ENCODE results near the gene BLVRA.
"Not testable (repeated sequence)": the region's sequence is repeated elsewhere in the genome, so short reads cannot be mapped to it uniquely, and the experiment has no call there.

The BLVRA gene

DNA sequence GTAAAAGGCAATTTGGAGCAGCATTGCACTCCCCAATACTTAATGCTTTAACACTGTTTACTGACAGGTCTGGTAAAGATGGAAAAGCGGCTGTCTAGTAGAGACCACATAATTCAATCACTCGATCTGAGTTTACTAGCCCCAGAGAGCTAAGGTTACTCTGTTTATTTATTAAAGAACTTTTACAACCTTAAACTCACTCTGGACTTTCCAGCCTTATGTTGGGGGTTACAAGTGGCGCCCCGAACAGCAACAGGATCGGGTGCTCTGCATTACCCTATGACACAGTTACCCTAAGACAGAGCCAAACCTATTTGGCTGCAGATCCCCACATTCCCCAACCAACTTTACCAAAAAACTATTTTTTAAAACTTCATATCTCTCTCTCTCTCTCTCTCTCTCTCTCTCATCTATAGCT, 66.9 kb downstream of the BLVRA start:
- no peak overlapping the region for H3K9ac ChIP-seq (ENCODE audit: low read depth, low read length)
- H3K4me1 ChIP-seq (ENCODE audit: control insufficient read depth, insufficient read depth, low read length): peaks cover 15% of the 10 kb centered on the region
- no peaks in the 10 kb centered on the region for H3K27me3 ChIP-seq (ENCODE audit: control insufficient read depth, insufficient read depth, low read length)
- no peak overlapping the region for H3K4me3 ChIP-seq (ENCODE audit: low read depth, low read length)
- H3K9me3 ChIP-seq (ENCODE audit: control insufficient read depth, insufficient read depth, low read length): no peaks in the 10 kb centered on the region
- H3K36me3 ChIP-seq (ENCODE audit: control insufficient read depth, insufficient read depth, low read length): no peaks in the 10 kb centered on the region

DNA sequence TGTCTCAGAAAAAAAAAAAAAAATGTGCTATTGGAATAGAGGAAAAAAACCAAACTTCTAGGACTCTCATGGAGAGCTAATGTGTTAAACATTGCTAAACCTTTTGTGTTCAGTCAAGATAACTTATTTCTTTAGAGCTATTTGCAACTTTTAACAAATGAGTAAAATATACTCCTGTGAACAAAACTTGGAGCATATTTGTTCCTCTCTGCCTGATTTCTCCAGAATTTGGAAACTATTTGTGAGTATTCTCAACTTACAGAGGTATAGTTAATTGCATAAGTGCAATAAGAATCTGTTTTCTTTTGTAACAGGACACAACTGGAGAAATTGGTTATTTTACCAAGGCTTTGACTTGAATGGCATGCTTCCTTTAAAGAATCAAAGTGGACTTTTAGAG, 72.4 kb downstream of the BLVRA start:
- H3K9ac ChIP-seq (ENCODE audit: low read depth, low read length); H3K27me3 ChIP-seq (ENCODE audit: control insufficient read depth, insufficient read depth, low read length); H3K4me3 ChIP-seq (ENCODE audit: low read depth, low read length); H3K9me3 ChIP-seq (ENCODE audit: control insufficient read depth, insufficient read depth, low read length); H3K36me3 ChIP-seq (ENCODE audit: control insufficient read depth, insufficient read depth, low read length): not testable (repeated sequence)
- peaks cover 15% of the 10 kb centered on the region for H3K4me1 ChIP-seq (ENCODE audit: control insufficient read depth, insufficient read depth, low read length)

DNA sequence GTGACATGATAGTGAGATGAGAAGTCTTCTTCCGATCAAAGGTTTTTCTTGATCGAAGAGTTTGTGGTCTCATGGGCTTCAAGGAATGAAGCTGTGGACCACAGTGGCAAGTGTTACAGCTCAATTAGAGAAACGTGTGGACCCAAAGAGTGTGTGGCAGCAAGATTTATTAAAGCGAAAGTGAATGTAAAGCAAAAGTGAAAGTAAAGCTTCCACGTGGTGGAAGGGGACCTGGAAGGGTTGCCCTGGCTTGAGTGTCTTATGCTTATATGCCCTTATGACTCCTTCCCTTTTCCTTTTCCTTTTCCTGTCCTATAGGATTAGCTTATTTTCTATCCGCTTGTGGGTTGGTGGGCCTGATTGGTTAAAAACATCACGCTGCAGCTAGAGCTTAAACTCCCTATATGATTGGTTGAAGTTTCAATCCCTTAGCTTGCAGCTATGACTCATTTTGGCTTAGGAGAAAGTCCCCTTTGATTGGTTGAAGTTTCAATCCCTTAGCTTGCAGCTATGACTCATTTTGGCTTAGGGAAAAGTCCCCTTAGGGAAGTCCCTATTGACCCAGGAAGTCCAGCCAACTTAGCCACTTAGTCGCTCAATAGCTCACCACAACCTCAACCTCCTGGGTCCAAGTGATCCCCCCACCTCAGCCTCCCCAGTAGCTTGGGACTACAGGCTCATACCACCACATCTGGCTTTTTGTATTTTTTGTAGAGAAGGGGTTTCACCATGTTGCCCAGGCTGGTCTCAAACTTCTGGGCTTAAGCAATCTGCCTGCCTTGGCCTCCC, 76.2 kb downstream of the BLVRA start:
- H3K9ac ChIP-seq (ENCODE audit: low read depth, low read length): no peak overlapping the region

DNA sequence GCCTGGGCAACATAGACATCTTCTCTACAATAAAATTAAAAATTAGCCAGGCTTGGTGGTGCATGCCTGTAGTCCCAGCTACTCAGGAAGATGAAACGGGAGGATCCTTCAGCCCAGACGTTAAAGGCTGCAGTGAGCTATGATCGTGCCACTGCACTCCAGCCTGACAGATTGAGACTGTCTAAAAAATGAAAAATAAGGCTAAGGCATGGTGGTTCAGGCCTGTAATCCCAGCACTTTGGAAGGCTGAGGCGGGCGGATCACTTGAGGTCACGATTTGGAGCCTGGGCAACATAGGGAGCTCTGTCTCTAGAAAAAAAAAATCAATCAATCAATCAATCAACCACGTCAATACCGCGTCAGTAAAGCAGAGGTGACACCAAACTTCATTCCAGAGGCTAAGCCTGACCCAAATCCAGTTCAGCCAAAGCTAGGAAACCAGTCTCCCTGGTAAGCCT, 79.8 kb downstream of the BLVRA start:
- Histone ChIP-seq H3K4me1 (ENCODE audit: control insufficient read depth, insufficient read depth, low read length) (no peaks in the 10 kb centered on the region), H3K36me3 (ENCODE audit: control insufficient read depth, insufficient read depth, low read length) (no peaks in the 10 kb centered on the region), H3K9me3 (ENCODE audit: control insufficient read depth, insufficient read depth, low read length) (no peaks in the 10 kb centered on the region), H3K9ac (ENCODE audit: low read depth, low read length) (no peak overlapping the region), H3K27me3 (ENCODE audit: control insufficient read depth, insufficient read depth, low read length) (no peaks in the 10 kb centered on the region), H3K4me3 (ENCODE audit: low read depth, low read length) (no peak overlapping the region)

More for the DNA sequence above, 76.2 kb downstream of the BLVRA start:
- Histone ChIP-seq H3K27me3 (ENCODE audit: control insufficient read depth, insufficient read depth, low read length) (no peaks in the 10 kb centered on the region), H3K4me1 (ENCODE audit: control insufficient read depth, insufficient read depth, low read length) (no peaks in the 10 kb centered on the region), H3K4me3 (ENCODE audit: low read depth, low read length) (no peak overlapping the region), H3K9me3 (ENCODE audit: control insufficient read depth, insufficient read depth, low read length) (peaks cover 2% of the 10 kb centered on the region), H3K36me3 (ENCODE audit: control insufficient read depth, insufficient read depth, low read length) (no peaks in the 10 kb centered on the region)

DNA sequence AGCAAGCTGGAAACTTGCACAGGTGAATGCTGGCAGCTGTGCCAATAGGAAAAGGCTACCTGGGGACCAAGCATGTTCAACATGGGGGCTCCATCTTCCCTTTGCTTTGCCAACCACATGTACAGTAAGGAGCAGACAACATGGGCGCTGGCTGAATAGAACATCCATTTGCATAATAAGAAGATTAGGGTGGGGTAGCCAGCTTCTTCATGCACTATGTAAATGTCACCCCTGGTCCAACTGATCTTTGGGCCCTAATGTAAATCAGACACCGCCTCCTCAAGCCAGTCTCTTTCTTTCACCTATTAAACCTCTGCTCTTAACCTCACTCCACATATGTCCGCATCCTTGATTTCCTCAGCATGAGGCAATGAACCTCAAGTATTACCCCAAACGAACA, 84.8 kb downstream of the BLVRA start:
- no peaks in the 10 kb centered on the region for H3K27me3 ChIP-seq (ENCODE audit: control insufficient read depth, insufficient read depth, low read length)
- no peaks in the 10 kb centered on the region for H3K4me1 ChIP-seq (ENCODE audit: control insufficient read depth, insufficient read depth, low read length)
- no peak overlapping the region for H3K9ac ChIP-seq (ENCODE audit: low read depth, low read length)
- no peaks in the 10 kb centered on the region for H3K9me3 ChIP-seq (ENCODE audit: control insufficient read depth, insufficient read depth, low read length)
- H3K36me3 ChIP-seq (ENCODE audit: control insufficient read depth, insufficient read depth, low read length): no peaks in the 10 kb centered on the region
- H3K4me3 ChIP-seq (ENCODE audit: low read depth, low read length): no peak overlapping the region

DNA sequence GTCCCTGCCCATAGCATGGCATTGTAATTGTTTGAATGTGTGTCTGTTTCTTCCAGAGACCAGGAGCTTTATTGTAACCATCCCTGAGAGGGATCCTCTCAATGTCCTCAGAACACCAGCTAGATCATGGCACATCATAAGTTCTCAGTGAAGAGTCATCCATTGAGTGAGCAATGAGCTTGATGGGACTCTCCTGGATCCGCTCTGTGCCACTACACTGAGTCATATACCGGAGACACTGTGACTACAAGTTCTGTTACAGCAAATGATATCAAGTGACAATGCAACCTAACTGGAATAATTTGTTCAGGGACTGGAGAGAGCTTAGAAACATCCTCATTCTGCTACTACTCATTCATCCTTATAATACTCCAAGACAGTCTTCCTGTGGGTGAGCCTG, 85.8 kb downstream of the BLVRA start:
- Histone ChIP-seq H3K36me3 (ENCODE audit: control insufficient read depth, insufficient read depth, low read length) (no peaks in the 10 kb centered on the region), H3K9ac (ENCODE audit: low read depth, low read length) (no peak overlapping the region), H3K9me3 (ENCODE audit: control insufficient read depth, insufficient read depth, low read length) (no peaks in the 10 kb centered on the region), H3K4me1 (ENCODE audit: control insufficient read depth, insufficient read depth, low read length) (no peaks in the 10 kb centered on the region), H3K27me3 (ENCODE audit: control insufficient read depth, insufficient read depth, low read length) (no peaks in the 10 kb centered on the region), H3K4me3 (ENCODE audit: low read depth, low read length) (no peak overlapping the region)

DNA sequence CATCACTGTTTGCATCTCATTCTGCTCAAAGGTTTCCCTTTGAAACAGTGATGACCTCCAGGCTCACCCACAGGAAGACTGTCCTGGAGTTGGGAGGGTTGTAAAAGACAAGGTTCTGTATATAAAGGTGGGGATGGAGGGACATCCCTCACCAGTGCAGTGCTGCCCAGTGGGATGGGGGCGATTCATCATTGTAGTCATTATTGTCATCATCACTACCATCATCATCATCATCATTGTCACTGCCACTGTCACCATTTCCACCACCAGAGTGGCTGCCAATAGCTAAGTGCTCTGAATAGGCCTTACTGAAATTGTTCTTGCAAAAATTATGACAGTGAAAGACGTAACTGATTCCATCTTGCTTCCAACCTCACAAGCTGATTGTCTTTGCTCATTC, 86.2 kb downstream of the BLVRA start:
- Histone ChIP-seq H3K9ac (ENCODE audit: low read depth, low read length) (no peak overlapping the region), H3K27me3 (ENCODE audit: control insufficient read depth, insufficient read depth, low read length) (no peaks in the 10 kb centered on the region), H3K4me1 (ENCODE audit: control insufficient read depth, insufficient read depth, low read length) (no peaks in the 10 kb centered on the region), H3K9me3 (ENCODE audit: control insufficient read depth, insufficient read depth, low read length) (no peaks in the 10 kb centered on the region), H3K4me3 (ENCODE audit: low read depth, low read length) (no peak overlapping the region), H3K36me3 (ENCODE audit: control insufficient read depth, insufficient read depth, low read length) (no peaks in the 10 kb centered on the region)

DNA sequence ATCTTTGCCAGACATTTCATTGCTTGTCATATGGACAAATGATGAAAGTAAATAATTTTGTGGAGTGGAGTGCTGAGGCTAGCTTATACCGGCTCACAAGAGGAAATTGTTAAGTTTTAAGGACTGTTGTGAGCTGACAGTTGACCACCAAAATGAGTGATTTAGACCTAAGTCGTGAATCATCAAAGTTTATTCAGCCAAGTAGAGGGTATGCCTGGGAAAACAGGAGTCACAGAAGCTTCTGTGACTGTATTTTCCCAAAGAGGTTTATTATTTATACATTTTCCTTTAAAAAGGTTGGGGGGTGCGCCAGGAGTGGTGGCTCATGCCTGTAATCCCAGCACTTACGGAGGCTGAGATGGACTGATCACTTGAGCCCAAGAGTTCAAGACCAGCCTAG, 89.0 kb downstream of the BLVRA start:
- Histone ChIP-seq H3K27me3 (ENCODE audit: control insufficient read depth, insufficient read depth, low read length) (no peaks in the 10 kb centered on the region), H3K4me3 (ENCODE audit: low read depth, low read length) (no peak overlapping the region), H3K9ac (ENCODE audit: low read depth, low read length) (no peak overlapping the region), H3K9me3 (ENCODE audit: control insufficient read depth, insufficient read depth, low read length) (no peaks in the 10 kb centered on the region), H3K4me1 (ENCODE audit: control insufficient read depth, insufficient read depth, low read length) (no peaks in the 10 kb centered on the region), H3K36me3 (ENCODE audit: control insufficient read depth, insufficient read depth, low read length) (no peaks in the 10 kb centered on the region)

DNA sequence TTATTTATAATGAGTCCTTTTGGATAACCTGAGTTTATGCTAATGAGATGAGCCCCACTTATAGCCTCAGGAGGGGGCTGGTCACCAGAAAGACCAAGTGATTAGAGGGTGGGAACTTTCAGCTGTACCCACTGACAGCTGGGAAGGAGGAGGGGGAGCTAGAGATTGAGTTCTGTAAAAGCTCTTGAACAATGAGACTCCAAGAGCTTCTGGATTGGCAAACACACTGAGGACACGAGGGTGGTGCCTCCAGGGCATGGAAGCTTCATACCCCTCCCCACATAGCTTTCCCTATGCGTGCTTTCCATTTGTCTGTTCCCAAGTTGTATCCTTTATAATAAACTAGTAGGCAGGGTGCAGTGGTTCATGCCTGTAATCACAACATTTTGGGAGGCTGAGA, 90.6 kb downstream of the BLVRA start:
- Histone ChIP-seq H3K27me3 (ENCODE audit: control insufficient read depth, insufficient read depth, low read length) (no peaks in the 10 kb centered on the region), H3K4me3 (ENCODE audit: low read depth, low read length) (no peak overlapping the region)

DNA sequence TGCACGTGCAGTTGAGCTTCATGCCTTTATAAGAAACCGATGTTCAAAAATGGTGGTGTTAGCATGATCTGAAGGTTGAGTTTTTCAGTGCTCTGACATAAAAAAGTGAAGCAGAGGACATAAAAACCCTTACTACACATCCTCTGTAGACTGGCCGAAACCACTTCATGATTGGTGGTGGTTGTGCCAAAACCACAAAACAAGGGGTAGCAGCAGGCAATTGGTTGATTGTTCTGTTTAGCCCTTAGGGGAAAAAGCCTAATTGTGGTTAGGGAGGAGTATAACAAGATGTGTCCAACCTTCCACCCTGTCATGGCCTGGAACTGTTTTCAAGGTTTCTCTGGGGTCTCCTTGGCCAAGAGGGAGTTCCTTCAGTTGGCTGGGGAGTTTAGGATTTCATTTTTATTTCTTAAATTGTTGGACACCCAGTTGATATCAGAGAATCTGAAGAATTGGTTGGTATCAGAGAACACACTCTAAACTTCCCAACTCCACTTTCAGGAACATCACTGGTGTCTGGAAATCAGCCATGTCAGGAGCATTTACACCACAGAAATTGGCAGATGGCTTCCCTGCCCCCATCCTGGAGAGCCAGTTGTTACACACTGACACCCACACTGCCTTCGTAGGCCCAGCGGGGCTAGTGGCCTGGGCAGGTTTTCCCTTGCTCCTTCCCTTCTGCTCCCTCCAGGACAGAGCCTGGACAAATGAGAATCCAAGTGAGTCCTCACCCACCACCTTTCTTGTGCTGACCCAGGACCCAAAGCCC, 92.1 kb downstream of the BLVRA start:
- H3K4me3 ChIP-seq (ENCODE audit: low read depth, low read length): no peak overlapping the region
- no peaks in the 10 kb centered on the region for H3K27me3 ChIP-seq (ENCODE audit: control insufficient read depth, insufficient read depth, low read length)
- H3K36me3 ChIP-seq (ENCODE audit: control insufficient read depth, insufficient read depth, low read length): peaks cover 6% of the 10 kb centered on the region
- no peaks in the 10 kb centered on the region for H3K4me1 ChIP-seq (ENCODE audit: control insufficient read depth, insufficient read depth, low read length)
- no peaks in the 10 kb centered on the region for H3K9me3 ChIP-seq (ENCODE audit: control insufficient read depth, insufficient read depth, low read length)
- no peak overlapping the region for H3K9ac ChIP-seq (ENCODE audit: low read depth, low read length)

More for the DNA sequence above, 90.6 kb downstream of the BLVRA start:
- no peaks in the 10 kb centered on the region for H3K4me1 ChIP-seq (ENCODE audit: control insufficient read depth, insufficient read depth, low read length)
- no peaks in the 10 kb centered on the region for H3K9me3 ChIP-seq (ENCODE audit: control insufficient read depth, insufficient read depth, low read length)
- peaks cover 4% of the 10 kb centered on the region for H3K36me3 ChIP-seq (ENCODE audit: control insufficient read depth, insufficient read depth, low read length)
- no peak overlapping the region for H3K9ac ChIP-seq (ENCODE audit: low read depth, low read length)

DNA sequence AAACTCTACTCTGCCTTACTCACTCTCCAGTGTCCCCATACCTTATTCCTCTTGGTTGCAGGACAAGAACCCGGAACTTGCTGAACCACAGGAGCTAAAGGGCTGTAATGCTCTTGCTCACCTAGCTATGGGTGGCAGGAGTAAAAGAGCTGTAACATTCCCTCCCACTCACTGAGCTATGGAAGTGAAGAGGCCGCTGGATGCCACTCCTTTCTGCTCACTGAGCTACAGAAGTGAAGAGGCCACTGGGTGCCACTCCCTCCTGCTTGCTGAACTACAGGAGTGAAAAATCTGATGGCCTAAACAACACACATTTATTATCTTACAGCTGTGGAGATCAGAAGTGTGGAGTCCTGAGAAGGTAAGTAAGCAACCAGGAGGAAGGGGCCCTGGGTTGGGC, 93.3 kb downstream of the BLVRA start:
- H3K9me3 ChIP-seq (ENCODE audit: control insufficient read depth, insufficient read depth, low read length): no peaks in the 10 kb centered on the region
- H3K4me1 ChIP-seq (ENCODE audit: control insufficient read depth, insufficient read depth, low read length): no peaks in the 10 kb centered on the region
- H3K36me3 ChIP-seq (ENCODE audit: control insufficient read depth, insufficient read depth, low read length): peaks cover 6% of the 10 kb centered on the region
- no peak overlapping the region for H3K9ac ChIP-seq (ENCODE audit: low read depth, low read length)
- no peak overlapping the region for H3K4me3 ChIP-seq (ENCODE audit: low read depth, low read length)
- no peaks in the 10 kb centered on the region for H3K27me3 ChIP-seq (ENCODE audit: control insufficient read depth, insufficient read depth, low read length)

DNA sequence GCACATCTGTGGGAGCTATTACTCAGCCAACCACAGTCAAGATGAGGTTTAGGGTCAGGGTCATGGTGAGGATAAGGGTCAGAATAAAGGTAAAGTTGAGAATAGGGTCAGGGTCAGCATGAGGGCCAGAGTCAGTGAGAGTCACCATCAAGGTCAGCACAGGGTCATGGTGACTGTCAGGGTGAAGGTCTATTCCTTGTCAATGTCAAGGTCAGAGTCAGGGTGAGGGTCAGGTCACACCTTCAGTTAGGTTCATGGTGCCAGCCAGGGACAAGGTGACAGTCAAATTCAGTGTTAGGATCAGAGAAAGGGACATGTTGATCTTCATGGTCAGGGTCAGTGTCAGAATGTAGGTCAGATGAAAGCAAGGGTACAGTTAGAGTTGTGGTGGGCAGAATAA, 96.7 kb downstream of the BLVRA start:
- Histone ChIP-seq H3K4me3 (ENCODE audit: low read depth, low read length) (no peak overlapping the region), H3K36me3 (ENCODE audit: control insufficient read depth, insufficient read depth, low read length) (peaks cover 6% of the 10 kb centered on the region), H3K9me3 (ENCODE audit: control insufficient read depth, insufficient read depth, low read length) (no peaks in the 10 kb centered on the region), H3K9ac (ENCODE audit: low read depth, low read length) (no peak overlapping the region), H3K27me3 (ENCODE audit: control insufficient read depth, insufficient read depth, low read length) (no peaks in the 10 kb centered on the region), H3K4me1 (ENCODE audit: control insufficient read depth, insufficient read depth, low read length) (no peaks in the 10 kb centered on the region)

All from iPS-15b (cell line).